ENCODE measurements around the gene CCDC13. TPM values are rescaled to one million over a fixed set of nuclear protein-coding genes. Genes with fewer than 3 reads are reported as not detected.

The CCDC13 gene
- total and polyA plus RNA-seq, 2 donors (not counting 3 experiments of a cell fraction or from before 2014, with no cell fraction given), result 0.36 to 0.82 TPM

- no peak for FAIRE-seq
- Histone ChIP-seq H2AFZ (ENCODE audit: low read depth, low read length) (no peak overlapping the region), H3K9me1 (replicated peaks; ENCODE audit: control insufficient read depth, extremely low read depth, insufficient read depth, low read length) (no peaks in the 10 kb centered on the region), H3K79me2 (ENCODE audit: control insufficient read depth, insufficient read depth, low read length) (no peaks in the 10 kb centered on the region), H3K27me3 (ENCODE audit: control insufficient read depth in 2 of 2, insufficient read depth in 2 of 2, low read length in 2 of 2) (peaks cover 0 to 1% of the 10 kb centered on the region in 2 experiments), H3K9ac (replicated peaks; ENCODE audit: extremely low read depth, insufficient read depth, low read length) (no peak overlapping the region), H3K4me2 (ENCODE audit: insufficient read depth, low read length) (no peak overlapping the region), H4K20me1 (replicated peaks; ENCODE audit: control insufficient read depth, extremely low read depth, insufficient read depth, low read length) (no peaks in the 10 kb centered on the region), H3K27ac (ENCODE audit: insufficient read depth, low read depth, low read length) (no peak overlapping the region), H3K36me3 (ENCODE audit: control insufficient read depth in 2 of 2, extremely low read depth in 1 of 2, insufficient read depth in 2 of 2, low read length in 2 of 2) (no peaks in the 10 kb centered on the region), H3K9me3 (replicated peaks; ENCODE audit: control insufficient read depth, insufficient read depth, low read length) (no peaks in the 10 kb centered on the region), H3K4me3 (replicated peaks in 1 of 3; ENCODE audit: insufficient read depth in 1 of 3, low read depth in 1 of 3, low read length in 3 of 3) (no peak overlapping the region), H3K4me1 (ENCODE audit: control insufficient read depth, extremely low read depth, insufficient read depth, low read length) (no peaks in the 10 kb centered on the region)
- ChIA-PET POLR2A (no interaction called here), CTCF (no interaction called here)
- dilution Hi-C loops (cut with MboI; ENCODE audit: extremely low pct_ligation_motif_present, low sequenced_read_pairs), result no loop called here
- no TSS peak for BruUV-seq (replicated peaks)
- TF ChIP-seq EZH2 (IDR thresholded peaks at IDR 0.05; ENCODE audit: borderline replicate concordance, low read depth, low read length, severe bottlenecking) (no peak), POLR2A (IDR thresholded peaks at IDR 0.05; ENCODE audit: low read depth, low read length) (no peak), MYC (IDR thresholded peaks at IDR 0.05; ENCODE audit: low read depth, low read length) (no peak), POLR2AphosphoS5 (IDR thresholded peaks at IDR 0.05; ENCODE audit: insufficient read depth, low read depth, low read length) (no peak), JUN (IDR thresholded peaks at IDR 0.05; ENCODE audit: borderline replicate concordance, insufficient read depth, insufficient read length, low read depth) (no peak), GATA2 (IDR thresholded peaks at IDR 0.05; ENCODE audit: insufficient read depth, insufficient read length, low read depth, low read length) (no peak), CTCF (IDR thresholded peaks at IDR 0.05; ENCODE audit: extremely low read depth in 1 of 2, insufficient read depth in 1 of 2, low read depth in 1 of 2, low read length in 2 of 2) (no peak), FOS (IDR thresholded peaks at IDR 0.05; ENCODE audit: borderline replicate concordance, insufficient read depth, low read length) (no peak), MAX (IDR thresholded peaks at IDR 0.05; ENCODE audit: insufficient read depth, insufficient read length) (no peak)
- DNase-seq (ENCODE audit: low read depth, low spot score), result no peak
- intact Hi-C loops (cut with micrococcal nuclease), result no loop called here
Measured at GRCh38 chr3:42733501-42734262, 39.4 kb downstream of the CCDC13 start.

Data from endothelial cell of umbilical vein (primary cell).